Thyroid gland (tissue), 4 donors: ENCODE data around the gene SARDH. TPM values are rescaled to one million over a fixed set of nuclear protein-coding genes. Genes with fewer than 3 reads are reported as not detected.
A peak's percentile ranks its signal among the peaks of the same experiment; 100 is the strongest.
"Not testable (repeated sequence)": the region's sequence is repeated elsewhere in the genome, so short reads cannot be mapped to it uniquely, and the experiment has no call there.

Experiments used
- DNase-seq, 2 donors: peaks; one replicate each; pipeline ENCODE4 v3.0.0-alpha.2; 2019
- H3K27ac ChIP-seq, 3 donors: fragments of 200-600 bp; sonication (generic); 1 replicate in 2 of 3; 2 replicates in 1 of 3; pipeline ENCODE4 v1.5.1; 2016 to 2019; ENCODE audit warnings: mild to moderate bottlenecking in 1 of 3, moderate library complexity in 1 of 3
- H3K27me3 ChIP-seq: fragments of 200-600 bp; sonication (generic); one replicate; pipeline ENCODE4 v1.5.1; 2019
- H3K36me3 ChIP-seq, 2 donors: fragments of 200-600 bp; sonication (generic); one replicate each; pipeline ENCODE4 v1.5.1; 2016 to 2019
- H3K4me1 ChIP-seq, 2 donors: fragments of 200-600 bp; sonication (generic); one replicate each; pipeline ENCODE4 v1.5.1; 2017 to 2019
- H3K4me3 ChIP-seq, 3 donors: fragments of 200-600 bp; sonication (generic); replicated peaks in 1 of 3; 1 replicate in 2 of 3; 2 replicates in 1 of 3; pipeline ENCODE4 v1.5.1; 2016; ENCODE audit warnings: mild to moderate bottlenecking in 1 of 3
- H3K9me3 ChIP-seq: fragments of 200-600 bp; sonication (generic); one replicate; pipeline ENCODE4 v1.5.1; 2017
- POLR2A ChIP-seq, 2 donors: fragments of 450-650 bp; IDR thresholded peaks; one replicate each; pipeline ENCODE4 v1.6.1; 2017; ENCODE audit warnings: antibody characterized with exemption in 2 of 2, mild to moderate bottlenecking in 2 of 2, moderate library complexity in 1 of 2
- WGBS, 2 donors: methylation state at CpG; one replicate each; pipeline ENCODE4 v1.1.5; 2017; 5-methylcytosine and 5-hydroxymethylcytosine counted together
- intact Hi-C: fragments of 100-400 bp; cut with DNase I; formaldehyde crosslinking; loops from one replicate; pipeline ENCODE4 v1.15.1; 2023
- total RNA-seq, 4 donors: library from RNA; depleted of rRNA; stranded (reverse); fragments of >200 nt; gene quantifications; one replicate each; pipeline ENCODE4 v1.2.3, GENCODE V29; 2016
- TF ChIP-seq, protein P1 (sequence below), 6 experiments: fragments of 200-600 bp in 3 of 6; fragments of 450-650 bp in 3 of 6; sonication (generic) in 3 of 6; IDR thresholded peaks; one replicate each; pipeline ENCODE4 v1.5.1; 2016 to 2019; ENCODE audit warnings: antibody characterized with exemption in 6 of 6, mild to moderate bottlenecking in 2 of 6, inconsistent platforms in 1 of 6, moderate library complexity in 1 of 6

The SARDH gene
- total RNA-seq, 4 donors from 2014 or later, result 2.2 to 6.2 (median 3.3) TPM; not detected in 1

DNA sequence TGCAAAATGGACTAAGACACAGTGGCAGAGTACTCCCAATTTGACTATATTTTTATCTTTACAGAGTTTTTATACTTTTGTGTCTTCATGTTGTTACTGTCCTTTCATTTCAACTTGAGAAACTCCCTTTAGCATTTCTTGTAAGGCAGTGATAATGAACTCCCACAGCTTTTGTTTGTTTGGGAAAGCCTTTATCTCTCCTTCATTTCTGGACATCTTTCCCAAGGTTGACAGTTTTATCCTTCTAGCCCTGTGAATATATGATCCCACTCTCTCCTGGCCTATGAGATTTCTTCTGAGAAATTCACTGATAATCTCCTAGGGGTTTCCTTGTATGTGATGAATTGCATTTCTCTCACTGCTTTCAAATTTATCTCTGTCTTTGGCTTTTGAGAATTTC lies 9.2 kb upstream of the SARDH start:
- H3K4me1 ChIP-seq, result peaks cover 0 to 15% of the 10 kb centered on the region in 2 donors
- no peaks in the 10 kb centered on the region for H3K27me3 ChIP-seq
- TF ChIP-seq, protein P1, sequence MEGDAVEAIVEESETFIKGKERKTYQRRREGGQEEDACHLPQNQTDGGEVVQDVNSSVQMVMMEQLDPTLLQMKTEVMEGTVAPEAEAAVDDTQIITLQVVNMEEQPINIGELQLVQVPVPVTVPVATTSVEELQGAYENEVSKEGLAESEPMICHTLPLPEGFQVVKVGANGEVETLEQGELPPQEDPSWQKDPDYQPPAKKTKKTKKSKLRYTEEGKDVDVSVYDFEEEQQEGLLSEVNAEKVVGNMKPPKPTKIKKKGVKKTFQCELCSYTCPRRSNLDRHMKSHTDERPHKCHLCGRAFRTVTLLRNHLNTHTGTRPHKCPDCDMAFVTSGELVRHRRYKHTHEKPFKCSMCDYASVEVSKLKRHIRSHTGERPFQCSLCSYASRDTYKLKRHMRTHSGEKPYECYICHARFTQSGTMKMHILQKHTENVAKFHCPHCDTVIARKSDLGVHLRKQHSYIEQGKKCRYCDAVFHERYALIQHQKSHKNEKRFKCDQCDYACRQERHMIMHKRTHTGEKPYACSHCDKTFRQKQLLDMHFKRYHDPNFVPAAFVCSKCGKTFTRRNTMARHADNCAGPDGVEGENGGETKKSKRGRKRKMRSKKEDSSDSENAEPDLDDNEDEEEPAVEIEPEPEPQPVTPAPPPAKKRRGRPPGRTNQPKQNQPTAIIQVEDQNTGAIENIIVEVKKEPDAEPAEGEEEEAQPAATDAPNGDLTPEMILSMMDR (IDR thresholded peaks at IDR 0.05), result no peak
- no peak overlapping the region for H3K27ac ChIP-seq
- intact Hi-C loops, result no loop called here
- no peak overlapping the region for H3K4me3 ChIP-seq
- no peak for DNase-seq
- no peaks in the 10 kb centered on the region for H3K9me3 ChIP-seq
- H3K36me3 ChIP-seq, result no peaks in the 10 kb centered on the region

DNA sequence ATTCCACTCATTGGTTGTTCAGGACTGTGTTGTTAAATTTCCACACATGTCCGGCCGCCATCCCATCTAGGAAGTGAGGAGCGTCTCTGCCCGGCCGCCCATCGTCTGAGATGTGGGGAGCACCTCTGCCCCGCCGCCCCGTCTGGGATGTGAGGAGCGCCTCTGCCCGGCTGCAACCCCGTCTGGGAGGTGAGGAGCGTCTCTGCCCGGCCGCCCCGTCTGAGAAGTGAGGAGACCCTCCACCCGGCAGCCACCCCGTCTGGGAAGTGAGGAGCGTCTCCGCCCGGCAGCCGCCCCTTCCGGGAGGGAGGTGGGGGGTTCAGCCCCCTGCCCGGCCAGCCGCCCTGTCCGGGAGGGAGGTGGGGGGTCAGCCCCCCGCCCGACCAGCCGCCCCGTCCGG lies 6.4 kb upstream of the SARDH start:
- H3K27me3 ChIP-seq, H3K4me3 ChIP-seq, H3K27ac ChIP-seq, H3K9me3 ChIP-seq, H3K36me3 ChIP-seq, DNase-seq, intact Hi-C loops: not testable (repeated sequence)
- H3K4me1 ChIP-seq, result peaks cover 0 to 15% of the 10 kb centered on the region in 2 donors
- 92 to 96% methylated on average over 11 to 13 of the region's 31 CpGs for WGBS, 2 donors

DNA sequence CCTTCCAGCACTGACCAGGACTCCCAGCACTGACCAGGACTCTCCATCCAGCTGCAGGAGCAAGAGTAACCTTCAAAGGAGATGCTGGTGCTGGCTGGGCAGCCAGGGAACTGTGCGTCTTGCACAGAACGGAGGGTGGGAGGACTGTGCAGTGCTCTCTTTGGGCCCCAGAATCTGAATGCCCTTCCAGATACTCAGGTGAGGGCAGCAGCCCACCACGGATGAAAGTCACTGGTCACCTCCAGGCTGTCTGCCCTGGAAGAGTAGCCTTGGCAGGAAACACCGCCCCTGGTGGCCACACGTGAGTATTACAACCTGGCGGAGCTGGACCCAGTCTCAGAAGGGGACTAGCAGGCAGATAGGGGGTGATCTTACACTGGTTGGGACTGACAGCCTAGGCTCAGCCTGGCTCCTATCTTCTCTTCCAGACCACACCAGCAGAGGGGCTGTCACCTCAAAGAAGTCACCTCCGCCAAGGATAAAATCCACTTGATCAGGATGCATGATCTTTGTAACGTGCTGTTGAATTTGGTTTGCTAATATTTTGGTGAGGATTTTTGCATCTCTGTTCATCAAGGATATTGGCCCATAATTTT lies 4.8 kb upstream of the SARDH start:
- no peak overlapping the region for H3K4me3 ChIP-seq
- H3K27me3 ChIP-seq, result no peaks in the 10 kb centered on the region
- no peak for TF ChIP-seq POLR2A (IDR thresholded peaks at IDR 0.05)
- TF ChIP-seq, protein P1 (IDR thresholded peaks at IDR 0.05), result peak; percentile 90 to 99 (median 96)
- 20 to 29% methylated on average over 2 to 7 of the region's 8 CpGs for WGBS, 2 donors
- no peaks in the 10 kb centered on the region for H3K9me3 ChIP-seq
- intact Hi-C loops, result no loop called here
- peak; percentile 72 to 77 for DNase-seq
- H3K4me1 ChIP-seq, result peaks cover 3 to 20% of the 10 kb centered on the region in 2 donors
- H3K36me3 ChIP-seq, result no peaks in the 10 kb centered on the region
- H3K27ac ChIP-seq, result no peak overlapping the region

DNA sequence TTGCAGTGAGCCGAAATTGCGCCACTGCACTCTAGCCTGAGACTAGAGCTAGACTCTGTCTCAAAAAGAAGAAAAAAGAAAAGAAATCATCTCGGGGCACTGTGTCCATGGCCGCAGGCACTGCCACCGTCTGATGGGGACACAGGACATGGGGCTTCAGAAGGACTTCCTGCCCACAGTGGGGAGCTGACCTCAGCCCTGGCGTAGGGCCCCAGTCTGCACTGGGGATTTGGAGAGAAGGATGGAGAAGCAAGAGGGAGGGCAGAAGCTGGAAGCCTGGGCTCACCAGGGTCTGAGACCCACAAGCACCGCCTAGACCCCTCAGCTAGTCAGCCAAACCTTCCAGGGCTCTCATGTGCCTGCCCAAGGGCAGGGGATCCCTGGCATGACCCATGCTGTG lies 4.1 kb upstream of the SARDH start:
- no peak for DNase-seq
- H3K27me3 ChIP-seq, result no peaks in the 10 kb centered on the region
- H3K27ac ChIP-seq, result no peak overlapping the region
- TF ChIP-seq, protein P1 (IDR thresholded peaks at IDR 0.05), result no peak
- no peak for TF ChIP-seq POLR2A (IDR thresholded peaks at IDR 0.05)
- no peak overlapping the region for H3K4me3 ChIP-seq
- 82 to 94% methylated on average over 7 of the region's 7 CpGs for WGBS, 2 donors
- H3K4me1 ChIP-seq, result peaks cover 10 to 27% of the 10 kb centered on the region in 2 donors
- no peaks in the 10 kb centered on the region for H3K36me3 ChIP-seq
- intact Hi-C loops, result no loop called here
- H3K9me3 ChIP-seq, result no peaks in the 10 kb centered on the region

DNA sequence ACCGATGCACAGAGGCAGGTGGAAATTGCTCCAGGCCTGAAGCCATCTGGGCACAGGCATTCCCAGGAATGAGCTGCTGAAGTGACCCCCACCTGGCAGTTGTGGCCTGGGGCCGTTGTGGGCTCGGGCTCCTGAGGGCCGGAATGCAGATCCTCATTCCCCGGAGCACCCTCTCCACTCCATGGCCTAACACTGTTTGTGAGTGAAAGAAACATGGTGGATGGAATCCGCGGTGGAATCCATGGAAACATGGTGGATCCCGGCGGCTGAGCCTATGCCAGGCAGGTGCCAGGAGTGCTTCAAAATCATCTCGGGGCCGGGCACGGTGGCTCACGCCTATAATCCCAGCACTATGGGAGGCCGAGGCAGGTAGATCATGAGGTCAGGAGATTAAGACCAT lies 3.6 kb upstream of the SARDH start:
- intact Hi-C loops, result no loop called here
- no peak overlapping the region for H3K27ac ChIP-seq
- no peak overlapping the region for H3K4me3 ChIP-seq
- TF ChIP-seq, protein P1 (IDR thresholded peaks at IDR 0.05), result no peak
- no peak for TF ChIP-seq POLR2A (IDR thresholded peaks at IDR 0.05)
- H3K36me3 ChIP-seq, result no peaks in the 10 kb centered on the region
- WGBS, 2 donors, result 92 to 97% methylated on average over 12 to 14 of the region's 14 CpGs
- peaks cover 15 to 31% of the 10 kb centered on the region in 2 donors for H3K4me1 ChIP-seq
- DNase-seq, result no peak
- H3K27me3 ChIP-seq, result no peaks in the 10 kb centered on the region
- H3K9me3 ChIP-seq, result no peaks in the 10 kb centered on the region
